HCT116 (cell line): ENCODE results near the gene APOA5. TPM values are rescaled to one million over a fixed set of nuclear protein-coding genes. Genes with fewer than 3 reads are reported as not detected.
"Not testable (repeated sequence)": the region's sequence is repeated elsewhere in the genome, so short reads cannot be mapped to it uniquely, and the experiment has no call there.

ENCODE experiments used
- ATAC-seq: fragments of 200-7000 bp; cut with Tn5 transposase; 2 replicates; pipeline ENCODE4 v1.9.1; 2020; ENCODE audit warnings: mild to moderate bottlenecking, moderate library complexity
- BruUV-seq: library from RNA; stranded (reverse); fragments of 400-500 nt; replicated peaks from 2 replicates; lab custom pipeline; 2021; lab: Mats Ljungman, UMichigan
- CTCF ChIA-PET: fragments of 300-600 bp; sonication (Branson Sonifier 250); formaldehyde crosslinking; loops from one replicate; lab custom pipeline; 2021; ENCODE audit warnings: antibody characterized with exemption; lab: Charles Lee
- POLR2A ChIA-PET: fragments of 300-600, 350-600 bp; sonication (Branson Sonifier 250); formaldehyde crosslinking; loops from one replicate; lab custom pipeline; 2021; ENCODE audit warnings: antibody characterized with exemption; lab: Charles Lee
- RAD21 ChIA-PET, 2 experiments: fragments of 300-600 bp; sonication (Branson Sonifier 250); formaldehyde crosslinking; loops; one replicate each; lab custom pipeline; 2023; ENCODE audit warnings: low total read pairs in 2 of 2; ENCODE audit not compliant: uncharacterized antibody in 2 of 2, unreplicated experiment in 2 of 2, low non-redundant PET in 1 of 2; lab: Charles Lee
- DNase-seq: peaks from one replicate; pipeline ENCODE4 v3.0.0-alpha.2; 2010; ENCODE audit warnings: low read depth, low spot score
- H2AFZ ChIP-seq: fragments of 200-600 bp; shearing (Covaris generic), sonication (generic); 2 replicates; pipeline ENCODE4 v1.6.1; 2017; ENCODE audit warnings: low read depth, mixed run types, mixed read lengths, antibody characterized with exemption, low read length; ENCODE audit not compliant: poor library complexity, severe bottlenecking
- H3K27ac ChIP-seq: 2 replicates; pipeline ENCODE4 v1.5.1; 2012; ENCODE audit warnings: low read depth, low read length
- H3K27me3 ChIP-seq: fragments of 200-600 bp; sonication (generic); 2 replicates; pipeline ENCODE4 v1.6.1; 2016; ENCODE audit warnings: mixed run types, low read length, mixed read lengths; ENCODE audit not compliant: insufficient read depth
- H3K36me3 ChIP-seq, 2 experiments: fragments of 200-500 bp in 1 of 2; fragments of 200-600 bp in 1 of 2; sonication (Bioruptor generic) in 1 of 2; sonication (generic) in 1 of 2; 2 replicates each; pipeline versions ENCODE4 v1.5.1 to v1.6.1; 2014 to 2016; ENCODE audit warnings: low read length in 2 of 2, inconsistent platforms in 1 of 2, mixed read lengths in 1 of 2, mixed run types in 1 of 2; ENCODE audit not compliant: insufficient read depth in 2 of 2, control insufficient read depth in 1 of 2
- H3K4me1 ChIP-seq, 2 experiments: fragments of 200-600 bp in 1 of 2; sonication (generic) in 1 of 2; 2 replicates each; pipeline versions ENCODE4 v1.5.1 to v1.6.1; 2012 to 2017; ENCODE audit warnings: low read length in 2 of 2, inconsistent platforms in 1 of 2, mild to moderate bottlenecking in 1 of 2, mixed read lengths in 1 of 2, mixed run types in 1 of 2, moderate library complexity in 1 of 2; ENCODE audit not compliant: insufficient read depth in 2 of 2, control insufficient read depth in 1 of 2
- H3K4me2 ChIP-seq: fragments of 200-600 bp; sonication (generic); 2 replicates; pipeline ENCODE4 v1.6.1; 2017; ENCODE audit warnings: mixed run types, low read length, mixed read lengths
- H3K4me3 ChIP-seq, 2 experiments: fragments of 200-600 bp in 1 of 2; sonication (generic) in 1 of 2; replicated peaks in 1 of 2; 2 replicates each; pipeline ENCODE4 v1.5.1; 2011 to 2016; ENCODE audit warnings: low read length in 2 of 2, control low read depth in 1 of 2, low read depth in 1 of 2, mild to moderate bottlenecking in 1 of 2, mixed read lengths in 1 of 2, mixed run types in 1 of 2
- H3K79me2 ChIP-seq: fragments of 200-600 bp; sonication (generic); 2 replicates; pipeline ENCODE4 v1.6.1; 2017; ENCODE audit warnings: mild to moderate bottlenecking, mixed run types, low read length, moderate library complexity, mixed read lengths; ENCODE audit not compliant: insufficient read depth
- H3K9ac ChIP-seq: fragments of 200-600 bp; sonication (generic); 2 replicates; pipeline ENCODE4 v1.6.1; 2016; ENCODE audit warnings: low read length, mixed read lengths
- H3K9me2 ChIP-seq: fragments of 200-600 bp; sonication (generic), shearing (Covaris generic); 2 replicates; pipeline ENCODE4 v1.6.1; 2017; ENCODE audit warnings: mixed run types, mild to moderate bottlenecking, moderate library complexity; ENCODE audit not compliant: insufficient read depth
- H3K9me3 ChIP-seq, 2 experiments: fragments of 200-500 bp in 1 of 2; fragments of 200-600 bp in 1 of 2; sonication (Bioruptor generic) in 1 of 2; sonication (generic) in 1 of 2; 2 replicates each; pipeline ENCODE4 v1.6.1; 2014 to 2017; ENCODE audit warnings: low read length in 2 of 2, mixed read lengths in 2 of 2, inconsistent platforms in 1 of 2, low read depth in 1 of 2, mild to moderate bottlenecking in 1 of 2, mixed run types in 1 of 2, moderate library complexity in 1 of 2; ENCODE audit not compliant: control insufficient read depth in 1 of 2, insufficient read depth in 1 of 2
- H4K20me1 ChIP-seq: fragments of 200-600 bp; sonication (generic), shearing (Covaris generic); 2 replicates; pipeline ENCODE4 v1.6.1; 2017; ENCODE audit warnings: mixed run types, mild to moderate bottlenecking, moderate library complexity; ENCODE audit not compliant: insufficient read depth
- CEBPB ChIP-seq: IDR thresholded peaks from 2 replicates; pipeline ENCODE4 v1.6.1; 2012; ENCODE audit warnings: low read depth
- EGR1 ChIP-seq: IDR thresholded peaks from 2 replicates; pipeline ENCODE4 v1.6.1; 2012; ENCODE audit warnings: low read depth
- ELF1 ChIP-seq: IDR thresholded peaks from 2 replicates; pipeline ENCODE4 v1.6.1; 2012; ENCODE audit warnings: low read depth, borderline replicate concordance
- EZH2 ChIP-seq: fragments of 200-600 bp; sonication (generic); IDR thresholded peaks from 2 replicates; pipeline ENCODE4 v1.6.1; 2017; ENCODE audit warnings: antibody characterized with exemption, mixed run types
- EZH2phosphoT487 ChIP-seq: fragments of 200-600 bp; IDR thresholded peaks from 2 replicates; pipeline ENCODE4 v1.6.1; 2018; ENCODE audit warnings: antibody characterized with exemption, borderline replicate concordance
- FOSL1 ChIP-seq: IDR thresholded peaks from 2 replicates; pipeline ENCODE4 v1.6.1; 2012; ENCODE audit warnings: low read depth
- JUND ChIP-seq: IDR thresholded peaks from 2 replicates; pipeline ENCODE4 v1.6.1; 2012
- TCF7L2 ChIP-seq: IDR thresholded peaks from 2 replicates; pipeline ENCODE4 v1.7.0; 2011; ENCODE audit warnings: borderline replicate concordance, inconsistent platforms; ENCODE audit not compliant: insufficient read depth, insufficient read length; ENCODE audit errors: extremely low read depth
- ZFX ChIP-seq: fragments of 450-650 bp; IDR thresholded peaks from 2 replicates; pipeline ENCODE4 v1.6.1; 2017
- intact Hi-C: fragments of 100-400 bp; cut with micrococcal nuclease; formaldehyde crosslinking; loops from 2 replicates; pipeline ENCODE4 v1.10.0; 2022
- total RNA-seq: library from RNA; stranded (reverse); gene quantifications from one replicate; pipeline ENCODE4 v1.2.1, GENCODE V29; 2021; ENCODE audit not compliant: unreplicated experiment
- TF ChIP-seq, protein P1 (sequence below): IDR thresholded peaks from 2 replicates; pipeline ENCODE4 v1.6.1; 2012
- TF ChIP-seq, protein P2 (sequence below): IDR thresholded peaks from 2 replicates; pipeline ENCODE4 v1.6.1; 2012; ENCODE audit warnings: low read depth

Gene APOA5
- total RNA-seq, 1 experiment from 2014 or later, result 0.12 TPM

DNA sequence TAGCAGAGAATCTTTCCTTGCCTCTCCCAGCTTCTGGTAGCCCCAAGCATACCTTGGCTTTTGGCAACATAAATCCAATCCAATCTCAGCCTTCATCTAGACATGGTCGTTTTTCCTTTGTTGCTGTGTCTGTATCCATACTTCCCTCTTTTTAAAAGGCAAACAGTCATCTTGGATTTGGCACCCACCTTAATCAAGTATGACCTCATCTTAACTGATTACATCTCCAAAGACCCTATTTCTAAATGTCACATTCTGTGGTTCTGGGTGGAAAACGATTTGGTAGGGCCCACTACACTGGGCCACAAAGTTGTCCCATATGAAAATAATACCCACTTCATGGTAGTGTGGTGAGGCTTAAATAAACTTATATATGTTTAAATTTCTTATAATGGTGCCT is 19.7 kb downstream of the APOA5 start:
- peak overlapping the region; percentile 91 for H3K27ac ChIP-seq
- CTCF ChIA-PET, result no interaction called here
- intact Hi-C loops, result no loop called here
- peak overlapping the region; percentile 82 for H3K9ac ChIP-seq
- DNase-seq (no peak), ATAC-seq (no peak)
- no peaks in the 10 kb centered on the region for H3K9me2 ChIP-seq
- H4K20me1 ChIP-seq, result no peaks in the 10 kb centered on the region
- peak overlapping the region; percentile 83 for H3K4me2 ChIP-seq
- no peaks in the 10 kb centered on the region for H3K27me3 ChIP-seq
- RAD21 ChIA-PET, result no interaction called here
- TF ChIP-seq JUND (no peak), ELF1 (no peak), ZFX (no peak), FOSL1 (no peak), EZH2 (no peak), EZH2phosphoT487 (no peak), CEBPB (no peak), EGR1 (no peak)
- TF ChIP-seq, protein P1, sequence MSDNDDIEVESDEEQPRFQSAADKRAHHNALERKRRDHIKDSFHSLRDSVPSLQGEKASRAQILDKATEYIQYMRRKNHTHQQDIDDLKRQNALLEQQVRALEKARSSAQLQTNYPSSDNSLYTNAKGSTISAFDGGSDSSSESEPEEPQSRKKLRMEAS, result no peak
- BruUV-seq, result TSS peak; percentile 56
- H3K36me3 ChIP-seq, result peaks cover 8 to 17% of the 10 kb centered on the region in 2 experiments; a peak in 3 of 4 replicates
- H3K9me3 ChIP-seq, result no peaks in the 10 kb centered on the region
- H2AFZ ChIP-seq, result no peak overlapping the region
- POLR2A ChIA-PET, result no interaction called here
- peaks cover 36% of the 10 kb centered on the region for H3K79me2 ChIP-seq
- peak overlapping the region; percentile 84 to 94 for H3K4me3 ChIP-seq
- H3K4me1 ChIP-seq, result peaks cover 10 to 21% of the 10 kb centered on the region in 2 experiments; a peak in 3 of 4 replicates

DNA sequence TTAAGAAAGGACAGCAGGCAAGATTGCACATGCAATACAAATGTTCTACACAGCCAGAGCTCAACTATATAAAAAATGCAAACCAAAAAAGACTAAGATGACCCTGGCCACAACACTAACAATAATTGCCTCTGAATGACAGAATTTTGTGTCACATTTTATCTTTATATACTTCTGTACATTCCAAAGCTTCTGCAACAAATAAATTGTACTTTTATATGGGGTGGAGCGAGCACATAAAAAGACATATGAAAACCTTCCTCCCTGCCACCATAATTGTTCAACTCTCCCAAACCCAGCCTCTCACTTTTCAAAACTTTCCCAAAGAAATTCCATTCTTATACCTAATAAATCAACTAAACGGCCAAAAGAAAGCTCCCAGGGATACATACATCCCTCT is 29.5 kb downstream of the APOA5 start:
- RAD21 ChIA-PET, result no interaction called here
- DNase-seq (no peak), ATAC-seq (no peak)
- POLR2A ChIA-PET, result no interaction called here
- intact Hi-C loops, result no loop called here
- H3K9me2 ChIP-seq, result no peaks in the 10 kb centered on the region
- no peak overlapping the region for H3K9ac ChIP-seq
- no peaks in the 10 kb centered on the region for H4K20me1 ChIP-seq
- no peaks in the 10 kb centered on the region; the same call in 1 of the 2 replicates for H3K79me2 ChIP-seq
- H3K27ac ChIP-seq, result no peak overlapping the region
- H3K4me3 ChIP-seq, result no peak overlapping the region
- BruUV-seq, result no TSS peak
- no peak overlapping the region for H2AFZ ChIP-seq
- H3K27me3 ChIP-seq, result no peaks in the 10 kb centered on the region
- H3K4me2 ChIP-seq, result no peak overlapping the region
- H3K9me3 ChIP-seq, result no peaks in the 10 kb centered on the region
- H3K36me3 ChIP-seq, result peaks cover 43 to 50% of the 10 kb centered on the region in 2 experiments
- CTCF ChIA-PET, result interaction anchor here (1.7 kb wide), 1 partner anchor 29 kb away, joined by 6 read pairs; the partner anchor contains the start of gene APOA5
- no peak for TF ChIP-seq EGR1
- TF ChIP-seq, protein P2, sequence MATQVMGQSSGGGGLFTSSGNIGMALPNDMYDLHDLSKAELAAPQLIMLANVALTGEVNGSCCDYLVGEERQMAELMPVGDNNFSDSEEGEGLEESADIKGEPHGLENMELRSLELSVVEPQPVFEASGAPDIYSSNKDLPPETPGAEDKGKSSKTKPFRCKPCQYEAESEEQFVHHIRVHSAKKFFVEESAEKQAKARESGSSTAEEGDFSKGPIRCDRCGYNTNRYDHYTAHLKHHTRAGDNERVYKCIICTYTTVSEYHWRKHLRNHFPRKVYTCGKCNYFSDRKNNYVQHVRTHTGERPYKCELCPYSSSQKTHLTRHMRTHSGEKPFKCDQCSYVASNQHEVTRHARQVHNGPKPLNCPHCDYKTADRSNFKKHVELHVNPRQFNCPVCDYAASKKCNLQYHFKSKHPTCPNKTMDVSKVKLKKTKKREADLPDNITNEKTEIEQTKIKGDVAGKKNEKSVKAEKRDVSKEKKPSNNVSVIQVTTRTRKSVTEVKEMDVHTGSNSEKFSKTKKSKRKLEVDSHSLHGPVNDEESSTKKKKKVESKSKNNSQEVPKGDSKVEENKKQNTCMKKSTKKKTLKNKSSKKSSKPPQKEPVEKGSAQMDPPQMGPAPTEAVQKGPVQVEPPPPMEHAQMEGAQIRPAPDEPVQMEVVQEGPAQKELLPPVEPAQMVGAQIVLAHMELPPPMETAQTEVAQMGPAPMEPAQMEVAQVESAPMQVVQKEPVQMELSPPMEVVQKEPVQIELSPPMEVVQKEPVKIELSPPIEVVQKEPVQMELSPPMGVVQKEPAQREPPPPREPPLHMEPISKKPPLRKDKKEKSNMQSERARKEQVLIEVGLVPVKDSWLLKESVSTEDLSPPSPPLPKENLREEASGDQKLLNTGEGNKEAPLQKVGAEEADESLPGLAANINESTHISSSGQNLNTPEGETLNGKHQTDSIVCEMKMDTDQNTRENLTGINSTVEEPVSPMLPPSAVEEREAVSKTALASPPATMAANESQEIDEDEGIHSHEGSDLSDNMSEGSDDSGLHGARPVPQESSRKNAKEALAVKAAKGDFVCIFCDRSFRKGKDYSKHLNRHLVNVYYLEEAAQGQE, result no peak
- TF ChIP-seq TCF7L2, result no peak
- TF ChIP-seq, all 23 proteins: peak for 0
- no peaks in the 10 kb centered on the region for H3K4me1 ChIP-seq

DNA sequence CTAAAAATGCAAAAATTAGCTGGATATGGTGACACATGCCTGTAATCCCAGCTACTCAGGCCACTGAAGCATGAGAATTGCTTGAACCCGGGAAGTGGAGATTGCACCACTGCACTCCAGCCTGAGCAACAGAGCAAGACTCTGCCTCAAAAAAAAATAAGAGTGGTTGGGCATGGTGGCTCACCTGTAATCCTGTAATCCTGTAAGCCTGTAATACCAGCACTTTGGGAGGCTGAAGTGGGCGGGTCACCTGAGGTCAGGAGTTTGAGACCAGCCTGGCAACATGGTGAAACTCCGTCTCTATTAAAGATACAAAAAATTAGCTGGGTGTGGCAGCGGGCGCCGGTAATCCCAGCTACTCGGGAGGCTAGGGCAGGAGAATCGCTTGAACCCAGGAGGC is 35.6 kb downstream of the APOA5 start:
- H3K4me1 ChIP-seq, H3K9me2 ChIP-seq, H3K9me3 ChIP-seq, H3K27me3 ChIP-seq, H4K20me1 ChIP-seq, RAD21 ChIA-PET, H2AFZ ChIP-seq, H3K9ac ChIP-seq, intact Hi-C loops, H3K4me3 ChIP-seq, POLR2A ChIA-PET, BruUV-seq, DNase-seq, H3K79me2 ChIP-seq, H3K27ac ChIP-seq, ATAC-seq, H3K4me2 ChIP-seq: not testable (repeated sequence)
- CTCF ChIA-PET, result interaction anchor here (1.1 kb wide), 1 partner anchor 13 kb away, joined by 3 read pairs; no protein-coding TSS in a partner anchor
- H3K36me3 ChIP-seq, result peaks cover 45% of the 10 kb centered on the region in 2 experiments
